ENCODE results near the gene METTL23. TPM values are rescaled to one million over a fixed set of nuclear protein-coding genes. Genes with fewer than 3 reads are reported as not detected.

METTL23 gene
- polyA plus RNA-seq, 1 donor (not counting 4 experiments of a cell fraction or from before 2014, with no cell fraction given): 48.3 TPM

- H4K20me1 ChIP-seq (ENCODE audit: control insufficient read depth, extremely low read depth, insufficient read depth, low read length): no peaks in the 10 kb centered on the region
- H3K4me3 ChIP-seq (ENCODE audit: control insufficient read depth in 2 of 3, extremely low read depth in 1 of 3, insufficient read depth in 2 of 3, low read depth in 1 of 3, low read length in 3 of 3): no peak overlapping the region
- no peak overlapping the region for H3K4me2 ChIP-seq (ENCODE audit: control insufficient read depth, extremely low read depth, insufficient read depth, low read depth, low read length)
- DNase-seq (ENCODE audit: low read depth, low spot score): no peak
- H3K9ac ChIP-seq (ENCODE audit: control insufficient read depth, extremely low read depth, insufficient read depth, low read length): no peak overlapping the region
- no peak for TF ChIP-seq CTCF (optimal IDR thresholded peaks at IDR 0.05 in 1 of 3, IDR thresholded peaks at IDR 0.05 in 1 of 3, conservative IDR thresholded peaks at IDR 0.05 in 1 of 3; ENCODE audit: extremely low read depth in 1 of 3, insufficient read depth in 2 of 3, low read length in 3 of 3)
- H3K27me3 ChIP-seq (ENCODE audit: control insufficient read depth, extremely low read depth, insufficient read depth, low read length): no peaks in the 10 kb centered on the region
- dilution Hi-C loops (cut with MboI; ENCODE audit: extremely low pct_ligation_motif_present, low sequenced_read_pairs): no loop called here
- no peak overlapping the region for H3K27ac ChIP-seq (ENCODE audit: control insufficient read depth, insufficient read depth, low read length)
- FAIRE-seq: no peak
- peaks cover 8% of the 10 kb centered on the region for H3K9me1 ChIP-seq (ENCODE audit: control insufficient read depth, extremely low read depth, insufficient read depth, low read length)
- no peaks in the 10 kb centered on the region for H3K9me3 ChIP-seq (ENCODE audit: control insufficient read depth, low read depth, low read length)
- H3K4me1 ChIP-seq (ENCODE audit: control insufficient read depth, extremely low read depth, insufficient read depth, low read length): peaks cover 32% of the 10 kb centered on the region
- peaks cover 0 to 10% of the 10 kb centered on the region in 2 experiments for H3K36me3 ChIP-seq (ENCODE audit: control insufficient read depth in 2 of 2, extremely low read depth in 1 of 2, insufficient read depth in 2 of 2, low read length in 2 of 2)
- H2AFZ ChIP-seq (ENCODE audit: control insufficient read depth, low read length): no peak overlapping the region
- H3K79me2 ChIP-seq (ENCODE audit: control insufficient read depth, insufficient read depth, low read length): peaks cover 64% of the 10 kb centered on the region
Measured at GRCh38 chr17:76702941-76703637, 23.6 kb upstream of the METTL23 start.

GRCh38 chr17:76704805-76705204, 21.8 kb upstream of the METTL23 start:
- H3K4me3 ChIP-seq (ENCODE audit: control insufficient read depth in 2 of 3, extremely low read depth in 1 of 3, insufficient read depth in 2 of 3, low read depth in 1 of 3, low read length in 3 of 3): no peak overlapping the region
- no peak overlapping the region for H3K27ac ChIP-seq (ENCODE audit: control insufficient read depth, insufficient read depth, low read length)
- TF ChIP-seq CTCF (optimal IDR thresholded peaks at IDR 0.05 in 1 of 3, IDR thresholded peaks at IDR 0.05 in 1 of 3, conservative IDR thresholded peaks at IDR 0.05 in 1 of 3; ENCODE audit: extremely low read depth in 1 of 3, insufficient read depth in 2 of 3, low read length in 3 of 3): no peak
- TF ChIP-seq EZH2 (IDR thresholded peaks at IDR 0.05; ENCODE audit: low read length): no peak
- no peak overlapping the region for H2AFZ ChIP-seq (ENCODE audit: control insufficient read depth, low read length)
- dilution Hi-C loops (cut with MboI; ENCODE audit: extremely low pct_ligation_motif_present, low sequenced_read_pairs): no loop called here
- H3K36me3 ChIP-seq (ENCODE audit: control insufficient read depth in 2 of 2, extremely low read depth in 1 of 2, insufficient read depth in 2 of 2, low read length in 2 of 2): peaks cover 0 to 9% of the 10 kb centered on the region in 2 experiments
- no peaks in the 10 kb centered on the region for H4K20me1 ChIP-seq (ENCODE audit: control insufficient read depth, extremely low read depth, insufficient read depth, low read length)
- peaks cover 4% of the 10 kb centered on the region for H3K9me1 ChIP-seq (ENCODE audit: control insufficient read depth, extremely low read depth, insufficient read depth, low read length)
- peaks cover 68% of the 10 kb centered on the region for H3K79me2 ChIP-seq (ENCODE audit: control insufficient read depth, insufficient read depth, low read length)
- H3K4me1 ChIP-seq (ENCODE audit: control insufficient read depth, extremely low read depth, insufficient read depth, low read length): peaks cover 38% of the 10 kb centered on the region
- DNase-seq (ENCODE audit: low read depth, low spot score) (no peak), FAIRE-seq (no peak)
- H3K4me2 ChIP-seq (ENCODE audit: control insufficient read depth, extremely low read depth, insufficient read depth, low read depth, low read length): no peak overlapping the region
- no peaks in the 10 kb centered on the region for H3K27me3 ChIP-seq (ENCODE audit: control insufficient read depth, extremely low read depth, insufficient read depth, low read length)
- H3K9ac ChIP-seq (ENCODE audit: control insufficient read depth, extremely low read depth, insufficient read depth, low read length): no peak overlapping the region
- no peaks in the 10 kb centered on the region for H3K9me3 ChIP-seq (ENCODE audit: control insufficient read depth, low read depth, low read length)
